Retinal pigment epithelial cell (primary cell): ENCODE results near the gene SIK3.
"Not testable (repeated sequence)": the region's sequence is repeated elsewhere in the genome, so short reads cannot be mapped to it uniquely, and the experiment has no call there.

Experiments
- DNase-seq: peaks from one replicate; pipeline ENCODE4 v3.0.0-alpha.2; 2010; ENCODE audit warnings: low read depth
- H3K4me3 ChIP-seq: 2 replicates; pipeline ENCODE4 v1.5.1; 2011; ENCODE audit warnings: mild to moderate bottlenecking, low read length, control low read depth, moderate library complexity
- CTCF ChIP-seq: conservative IDR thresholded peaks from 2 replicates; pipeline ENCODE4 v1.5.1; 2011; ENCODE audit warnings: low read depth, low read length, control low read depth, inconsistent platforms

Gene SIK3

DNA sequence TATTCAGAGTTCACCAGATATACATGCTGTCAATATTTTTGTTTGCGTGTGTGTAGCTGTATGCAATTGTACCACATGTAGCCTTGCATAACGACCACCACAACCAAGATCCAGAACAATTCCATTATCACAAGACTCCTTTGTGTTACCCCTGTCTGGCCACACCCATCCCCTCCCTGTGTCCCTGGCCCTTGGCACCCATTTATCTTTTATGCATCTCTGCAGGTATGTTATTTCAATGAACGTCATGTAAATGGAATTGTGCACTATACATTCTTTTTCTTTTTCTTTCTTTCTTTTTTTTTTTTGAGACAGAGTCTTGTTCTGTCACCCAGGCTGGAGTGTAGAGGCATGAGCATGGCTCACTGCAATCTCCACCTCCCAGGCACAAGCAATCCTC, 36.2 kb upstream of the SIK3 start:
- no peak for TF ChIP-seq CTCF
- H3K4me3 ChIP-seq = no peak overlapping the region
- no peak for DNase-seq

DNA sequence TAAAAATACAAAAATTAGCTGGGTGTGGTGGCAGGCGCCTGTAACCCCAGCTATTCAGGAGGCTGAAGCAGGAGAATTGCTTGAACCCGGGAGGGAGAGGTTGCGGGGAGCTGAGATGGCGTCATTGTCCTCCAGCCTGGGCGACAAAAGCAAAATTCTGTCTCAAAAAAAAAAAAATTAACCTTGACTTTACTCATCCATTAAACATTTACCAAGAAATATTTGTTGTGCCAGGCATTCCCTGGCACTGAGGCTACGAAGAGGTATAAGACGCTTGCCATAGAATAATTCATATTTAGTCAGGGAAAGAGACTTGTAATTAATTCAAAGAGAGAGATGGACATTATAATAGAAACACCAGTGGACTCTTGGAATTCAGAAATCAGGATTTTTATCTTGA, 32.7 kb upstream of the SIK3 start:
- no peak for TF ChIP-seq CTCF
- no peak for DNase-seq
- no peak overlapping the region for H3K4me3 ChIP-seq

DNA sequence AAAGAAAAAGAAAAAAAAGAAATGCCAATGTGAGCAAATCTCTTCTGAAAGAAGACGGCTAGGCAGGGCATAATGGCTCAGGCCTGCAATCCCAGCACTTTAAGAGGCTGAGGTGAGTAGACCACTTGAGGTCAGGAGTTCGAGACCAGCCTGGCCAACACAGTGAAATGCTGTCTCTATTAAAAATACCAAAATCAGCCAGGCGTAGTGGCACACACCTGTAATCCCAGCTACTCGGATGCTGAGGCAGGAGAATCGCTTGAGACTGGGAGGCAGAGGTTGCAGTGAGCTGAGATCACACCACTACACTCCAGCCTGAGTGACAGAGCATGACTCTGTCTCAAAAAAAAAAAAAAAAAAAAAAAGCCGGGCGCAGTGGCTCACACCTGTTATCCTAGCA, 32.2 kb upstream of the SIK3 start:
- not testable (repeated sequence) for H3K4me3 ChIP-seq, DNase-seq

GRCh38 chr11:117128289-117128688, 30.1 kb upstream of the SIK3 start:
- DNase-seq = no peak
- TF ChIP-seq CTCF = no peak
- H3K4me3 ChIP-seq = no peak overlapping the region

DNA sequence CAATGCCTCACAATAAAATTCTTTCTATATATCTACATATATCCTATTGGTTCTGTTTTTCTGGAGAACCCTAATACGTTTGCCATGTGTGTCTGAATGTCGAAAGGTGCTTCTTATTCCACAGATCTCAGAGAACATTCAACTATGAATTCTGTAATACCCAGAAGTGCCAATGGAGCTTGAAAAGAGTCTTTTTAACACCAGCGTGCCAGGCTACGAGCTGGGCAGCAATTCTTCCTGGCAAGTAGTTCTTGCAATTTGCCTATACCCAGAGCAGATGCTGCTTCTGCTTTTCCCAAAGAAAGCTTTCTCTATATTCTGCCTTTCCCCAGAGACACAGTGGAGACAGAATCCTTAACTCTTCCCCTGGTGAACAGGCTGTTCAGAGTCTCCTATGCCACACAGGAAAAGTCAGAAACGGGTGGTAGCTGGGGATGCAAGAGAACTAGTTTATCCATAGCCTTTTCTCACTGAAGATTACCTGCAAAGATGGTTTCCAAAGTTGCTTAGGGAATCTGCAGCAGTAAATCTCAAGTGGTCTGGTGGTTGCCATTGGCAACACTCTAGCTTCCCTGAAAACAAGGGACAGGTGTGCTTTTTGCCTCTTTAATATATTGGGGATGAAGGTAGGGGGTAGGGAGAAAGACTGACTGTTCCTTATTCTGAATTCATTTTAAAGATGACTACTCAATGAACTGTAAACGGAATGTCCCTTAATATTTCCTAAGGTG, 29.1 kb upstream of the SIK3 start:
- DNase-seq = no peak
- no peak overlapping the region for H3K4me3 ChIP-seq
- no peak for TF ChIP-seq CTCF

- DNase-seq = no peak
- no peak overlapping the region for H3K4me3 ChIP-seq
- no peak for TF ChIP-seq CTCF
These were observed 28.2 kb upstream of the SIK3 start for GRCh38 chr11:117126223-117126965.

DNA sequence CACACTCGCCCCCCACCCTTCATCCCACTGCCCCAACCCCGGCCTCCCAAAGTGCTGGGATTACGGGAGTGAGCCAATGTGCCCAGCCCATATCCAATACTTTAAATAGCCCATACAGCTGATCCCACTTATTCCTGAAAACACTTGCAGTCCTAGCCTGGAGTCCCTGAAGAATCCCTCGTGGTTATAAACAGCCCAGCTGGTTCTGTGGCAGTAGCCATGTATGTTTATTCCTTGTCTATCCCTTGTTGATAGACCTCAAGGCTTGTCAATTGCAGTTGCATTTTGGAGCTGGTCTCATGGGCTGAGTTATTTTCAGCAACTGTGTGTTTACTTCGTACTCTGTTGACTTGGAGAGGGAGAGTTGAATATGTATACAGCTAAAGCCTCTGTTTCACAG, 24.3 kb upstream of the SIK3 start:
- DNase-seq = no peak
- no peak overlapping the region for H3K4me3 ChIP-seq
- no peak for TF ChIP-seq CTCF
